GM12865 (cell line): ENCODE results near the gene SRM.
"Not testable (repeated sequence)": the region's sequence is repeated elsewhere in the genome, so short reads cannot be mapped to it uniquely, and the experiment has no call there.

ENCODE experiments used
- DNase-seq: peaks from one replicate; pipeline ENCODE4 v3.0.0; 2010; ENCODE audit warnings: low read depth
- H3K4me3 ChIP-seq: 2 replicates; pipeline ENCODE4 v1.5.1; 2011; ENCODE audit warnings: mild to moderate bottlenecking, low read depth, low read length, control low read depth
- CTCF ChIP-seq: IDR thresholded peaks from 2 replicates; pipeline ENCODE4 v1.5.1; 2011; ENCODE audit warnings: low read length, control low read depth, low read depth, inconsistent platforms; ENCODE audit not compliant: insufficient read depth; ENCODE audit errors: missing control alignments

SRM gene

GRCh38 chr1:11071463-11072215 lies 11.8 kb upstream of the SRM start:
- H3K4me3 ChIP-seq, result no peak overlapping the region
- TF ChIP-seq CTCF, result no peak
- DNase-seq, result no peak

GRCh38 chr1:11070876-11071275 lies 11.1 kb upstream of the SRM start:
- no peak for TF ChIP-seq CTCF
- no peak overlapping the region for H3K4me3 ChIP-seq
- DNase-seq, result no peak

- TF ChIP-seq CTCF, result no peak
- no peak for DNase-seq
- H3K4me3 ChIP-seq, result no peak overlapping the region
These were observed 9.0 kb upstream of the SRM start for GRCh38 chr1:11068600-11069473.

GRCh38 chr1:11067716-11068599 lies 8.1 kb upstream of the SRM start:
- TF ChIP-seq CTCF, result no peak
- no peak overlapping the region for H3K4me3 ChIP-seq
- DNase-seq, result no peak

GRCh38 chr1:11065796-11066195 lies 6.0 kb upstream of the SRM start:
- TF ChIP-seq CTCF, result no peak
- no peak overlapping the region for H3K4me3 ChIP-seq
- DNase-seq, result no peak

- no peak for TF ChIP-seq CTCF
- no peak overlapping the region for H3K4me3 ChIP-seq
- no peak for DNase-seq
These were observed 5.1 kb upstream of the SRM start for GRCh38 chr1:11064942-11065341.

- not testable (repeated sequence) for DNase-seq, H3K4me3 ChIP-seq
These were observed 4.2 kb upstream of the SRM start for GRCh38 chr1:11063937-11064537.
